Fibroblast of skin of right quadriceps (primary cell): ENCODE measurements around the gene MAP7.
"Not testable (repeated sequence)": the region's sequence is repeated elsewhere in the genome, so short reads cannot be mapped to it uniquely, and the experiment has no call there.

ENCODE experiments used
- DNase-seq: peaks from one replicate; pipeline ENCODE4 v3.0.0-alpha.2; 2013

The MAP7 gene

GRCh38 chr6:136411453-136412354 is 138.5 kb downstream of the MAP7 start:
- DNase-seq = no peak

DNA sequence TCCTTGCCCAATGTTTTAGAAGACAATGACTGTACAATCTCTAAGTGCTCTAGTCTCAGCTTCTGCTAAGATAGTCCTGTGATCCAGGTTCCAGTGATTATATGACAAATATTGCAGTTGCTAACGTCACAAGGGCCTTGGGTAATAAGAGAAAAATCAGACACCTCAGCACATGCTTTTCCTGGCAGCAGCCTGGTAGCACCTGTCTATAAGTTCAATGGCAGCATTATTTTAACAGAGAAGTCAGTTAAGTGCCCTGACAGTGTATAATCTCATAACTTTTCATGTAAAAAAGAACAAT is 139.2 kb downstream of the MAP7 start:
- no peak for DNase-seq

DNA sequence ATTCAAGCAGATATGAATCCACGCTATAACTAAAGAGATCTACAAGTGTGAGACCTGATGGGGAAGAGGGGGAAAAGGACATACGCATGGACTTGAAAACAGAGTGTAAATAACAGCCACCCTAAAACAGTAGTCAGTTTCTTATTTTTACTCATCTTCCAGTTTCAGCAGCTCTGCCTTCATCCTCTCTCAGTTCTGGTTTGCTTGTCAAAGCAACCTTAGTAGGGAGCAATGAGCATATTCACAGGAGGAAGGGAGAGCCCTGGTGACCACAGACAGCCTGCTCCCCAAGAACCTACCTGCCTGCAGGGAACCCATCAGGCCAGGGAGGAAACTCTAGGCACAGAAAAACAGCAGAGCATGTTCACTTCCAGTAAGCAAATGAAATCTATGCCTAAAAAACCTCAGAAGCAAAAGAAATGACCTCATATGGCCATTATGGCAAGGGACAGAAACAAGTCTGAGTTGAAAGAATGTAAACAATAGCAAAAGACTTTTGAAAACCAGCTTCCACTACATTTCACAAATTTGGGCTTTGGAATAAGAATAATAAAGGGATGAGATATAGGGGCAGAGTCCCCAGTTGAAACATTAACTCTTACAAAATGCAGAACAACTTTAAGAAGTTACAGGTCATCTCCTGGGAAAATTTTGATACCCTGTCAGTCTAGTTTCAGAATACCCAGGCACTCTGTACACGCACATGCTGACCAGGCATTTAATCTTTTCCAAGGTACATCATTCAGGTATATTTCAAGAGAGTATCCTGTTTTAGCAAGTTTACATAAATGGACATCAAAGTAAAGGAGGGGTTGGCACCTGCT is 139.8 kb downstream of the MAP7 start:
- no peak for DNase-seq

- DNase-seq = no peak
Measured at GRCh38 chr6:136409597-136409996, 140.6 kb downstream of the MAP7 start.

DNA sequence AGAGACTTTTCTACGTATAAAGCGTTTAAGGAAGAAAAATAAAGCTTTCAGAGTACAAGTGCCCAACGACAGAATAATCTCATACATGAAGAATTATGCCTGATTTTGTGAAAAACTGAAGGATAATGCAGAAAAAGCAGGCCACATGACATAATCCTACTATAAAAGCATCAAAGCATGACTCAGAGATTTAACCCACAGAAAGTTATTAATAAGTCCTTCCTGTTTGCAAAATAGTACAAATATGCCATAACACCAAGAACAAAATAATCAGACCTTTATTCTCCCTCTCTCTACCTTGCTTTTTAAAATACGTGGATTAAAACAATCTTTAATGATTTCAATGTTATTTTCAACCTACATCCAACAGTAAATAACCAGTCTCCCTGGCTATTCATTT is 142.0 kb downstream of the MAP7 start:
- peak; percentile 45 for DNase-seq

- no peak for DNase-seq
Measured at GRCh38 chr6:136405420-136406029, 144.7 kb downstream of the MAP7 start.

- DNase-seq = no peak
Measured at GRCh38 chr6:136404627-136405419, 145.4 kb downstream of the MAP7 start.

DNA sequence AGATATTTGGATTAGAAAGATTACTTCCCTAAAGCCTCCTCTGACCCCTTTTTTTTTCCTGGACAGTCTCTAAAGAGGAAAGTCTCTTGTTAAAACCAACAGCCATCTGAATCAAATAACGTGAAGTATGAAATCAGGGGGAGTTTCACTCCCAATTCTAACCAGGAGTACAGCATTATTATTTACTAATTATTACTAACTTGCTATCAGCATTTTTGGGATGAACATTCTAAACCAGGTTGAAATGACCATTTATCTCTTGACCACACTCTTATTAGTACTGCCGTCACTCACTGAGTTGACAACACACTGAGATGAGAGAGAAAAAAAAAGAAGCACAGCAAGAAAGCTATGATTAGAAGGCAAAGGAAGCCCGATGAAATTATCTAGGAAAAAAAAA is 146.2 kb downstream of the MAP7 start:
- no peak for DNase-seq

DNA sequence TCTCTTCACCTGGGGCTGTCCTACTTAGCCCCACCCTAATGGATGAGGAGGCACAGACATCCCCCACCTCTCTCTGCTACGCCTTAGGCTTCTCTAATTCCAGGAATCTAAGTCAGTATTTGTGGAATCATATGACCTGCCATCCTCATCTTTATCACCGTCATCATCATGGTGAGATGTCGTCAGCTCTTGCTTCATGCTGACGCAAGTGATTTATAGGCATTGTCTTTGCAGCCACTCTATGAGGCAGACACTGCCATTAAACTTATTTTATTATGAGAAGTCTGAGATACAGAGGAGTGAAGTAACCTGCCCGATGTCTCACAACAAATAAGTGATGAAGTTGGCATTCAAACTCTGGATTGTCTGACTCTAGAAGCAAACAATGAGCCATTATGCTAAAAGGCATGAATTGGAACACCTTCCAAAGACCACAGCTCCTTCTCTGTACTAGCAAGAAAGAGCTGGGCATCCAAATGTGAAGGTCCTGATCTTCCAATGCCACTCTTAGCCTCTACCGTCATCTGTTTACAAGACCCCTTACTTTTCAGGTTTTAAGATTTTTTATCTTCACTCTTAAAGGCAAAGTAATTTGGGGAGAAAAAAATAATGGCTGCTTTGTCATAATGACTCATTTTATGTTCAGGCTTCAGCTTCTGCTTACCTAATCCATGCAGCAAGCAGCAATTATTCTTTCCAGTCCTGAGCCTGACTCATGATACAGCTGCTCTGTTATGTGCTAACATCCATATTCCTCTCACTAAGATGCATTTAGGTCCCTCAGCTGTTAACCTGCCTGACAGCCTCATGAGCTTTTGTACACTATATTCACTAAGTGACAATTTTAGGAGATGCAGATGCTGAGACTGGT is 146.9 kb downstream of the MAP7 start:
- peak; percentile 94 for DNase-seq

DNA sequence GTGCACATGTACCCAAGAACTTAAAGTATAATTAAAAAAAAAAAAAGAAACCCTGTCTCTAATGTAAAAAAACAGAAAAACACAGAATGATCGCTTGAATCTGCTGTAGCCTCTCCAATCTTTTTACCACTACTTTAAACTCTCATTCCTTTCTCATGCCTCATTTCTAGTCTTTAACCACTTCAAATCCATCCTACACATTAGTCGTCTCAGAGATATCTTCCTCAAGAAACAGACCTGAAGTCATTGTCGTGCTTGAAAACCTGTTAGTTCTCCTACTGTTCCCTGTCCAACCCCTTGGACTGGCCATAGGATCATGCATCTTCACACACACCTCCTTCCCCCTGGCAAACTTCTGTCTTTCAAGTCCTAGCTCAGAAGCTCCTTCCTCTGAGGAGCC is 148.5 kb downstream of the MAP7 start:
- DNase-seq = peak; percentile 74

- DNase-seq = not testable (repeated sequence)
Measured at GRCh38 chr6:136401236-136401635, 149.0 kb downstream of the MAP7 start.

DNA sequence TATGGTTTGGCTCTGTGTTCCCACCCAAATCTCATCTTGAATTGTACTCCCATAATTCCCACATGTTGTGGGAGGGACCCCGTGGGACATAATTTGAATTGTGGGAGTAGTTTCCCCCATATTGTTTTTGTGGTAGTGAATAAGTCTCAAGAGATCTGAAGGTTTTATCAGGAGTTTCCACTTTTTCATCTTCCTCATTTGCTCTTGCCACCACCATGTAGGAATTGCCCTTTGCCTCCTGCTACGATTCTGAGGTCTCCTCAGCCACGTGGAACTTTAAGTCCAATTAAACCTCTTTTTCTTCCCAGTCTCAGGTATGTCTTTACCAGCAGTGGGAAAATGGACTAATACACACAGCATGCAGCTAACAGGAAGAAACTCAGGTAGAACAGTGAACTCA is 151.8 kb downstream of the MAP7 start:
- no peak for DNase-seq

DNA sequence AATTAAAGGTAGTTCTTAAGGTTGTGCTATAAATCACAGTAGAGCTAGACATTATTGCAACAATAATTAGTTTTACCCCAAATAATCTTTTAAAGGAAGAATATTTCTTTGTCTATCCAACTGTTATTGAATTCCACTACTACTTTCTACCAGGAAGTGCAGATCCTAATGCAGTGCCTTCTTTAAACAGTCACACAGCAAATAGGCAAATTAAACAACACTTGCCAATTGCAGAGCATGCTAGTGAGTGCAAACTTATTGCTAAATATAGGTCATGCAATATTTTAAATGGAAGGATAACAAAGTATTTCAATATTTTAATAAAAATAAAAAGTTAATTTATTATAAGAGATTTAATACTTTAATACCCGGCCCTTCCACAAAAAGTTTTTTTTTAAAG is 153.3 kb downstream of the MAP7 start:
- DNase-seq = no peak

DNA sequence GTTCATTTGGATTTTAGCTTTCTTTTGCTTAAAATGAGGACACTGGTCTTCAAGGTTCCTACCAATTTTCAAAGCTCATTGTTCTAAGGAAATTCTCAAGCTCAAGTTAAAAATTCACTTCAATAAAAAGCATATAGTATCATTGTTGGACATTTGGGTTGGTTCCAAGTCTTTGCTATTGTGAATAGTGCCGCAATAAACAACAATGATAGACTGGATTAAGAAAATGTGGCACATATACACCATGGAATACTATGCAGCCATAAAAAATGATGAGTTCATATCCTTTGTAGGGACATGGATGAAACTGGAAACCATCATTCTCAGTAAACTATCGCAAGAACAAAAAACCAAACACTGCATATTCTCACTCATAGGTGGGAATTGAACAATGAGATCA is 159.3 kb downstream of the MAP7 start:
- DNase-seq = not testable (repeated sequence)

GRCh38 chr6:136387316-136387715 is 162.9 kb downstream of the MAP7 start:
- DNase-seq = no peak

GRCh38 chr6:136383268-136383937 is 166.8 kb downstream of the MAP7 start:
- DNase-seq = no peak

- no peak for DNase-seq
Measured at GRCh38 chr6:136382676-136383252, 167.5 kb downstream of the MAP7 start.

- DNase-seq = no peak
Measured at GRCh38 chr6:136378888-136379287, 171.3 kb downstream of the MAP7 start.

DNA sequence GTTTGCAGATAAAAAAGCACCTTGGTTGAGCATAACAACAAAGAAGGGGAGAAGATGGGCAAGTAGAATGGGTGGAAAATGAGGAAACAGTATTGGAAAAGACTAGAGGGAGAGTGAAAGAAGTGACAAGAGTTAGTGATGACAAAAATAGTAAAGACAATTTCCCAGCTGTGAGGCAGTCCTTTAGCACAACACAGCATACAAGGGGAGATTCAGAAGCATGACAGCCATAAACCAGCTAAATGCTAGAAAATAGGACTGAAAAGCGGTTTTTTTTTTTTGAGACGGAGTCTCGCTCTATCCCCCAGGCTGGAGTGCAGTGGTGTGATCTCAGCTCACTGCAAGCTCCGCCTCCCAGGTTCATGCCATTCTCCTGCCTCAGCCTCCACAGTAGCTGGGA is 174.4 kb downstream of the MAP7 start:
- DNase-seq = not testable (repeated sequence)

DNA sequence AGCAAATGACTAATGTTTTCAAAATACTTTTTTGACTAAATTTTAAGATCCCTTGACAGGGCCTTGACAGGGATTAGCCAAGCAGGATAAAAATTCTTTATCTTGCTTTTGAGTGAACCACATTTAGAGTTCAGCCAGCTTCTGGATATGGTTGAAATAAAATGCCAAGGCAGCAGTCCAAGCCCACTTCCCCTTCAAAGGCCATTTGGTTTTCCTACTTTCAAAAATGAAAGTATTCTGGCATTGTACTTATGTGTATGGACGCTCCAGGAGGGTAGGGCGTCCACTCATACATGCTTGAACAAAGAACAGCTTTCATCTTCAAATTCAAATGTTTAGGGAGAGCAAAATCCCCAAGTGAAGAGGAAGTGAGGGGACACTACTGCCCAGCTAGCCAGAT is 178.3 kb downstream of the MAP7 start:
- no peak for DNase-seq
